Neural cell (in vitro differentiated cells): Measurements from ENCODE around the gene HRH1. TPM values are rescaled to one million over a fixed set of nuclear protein-coding genes. Genes with fewer than 3 reads are reported as not detected.

Source experiments
- H2AFZ ChIP-seq: fragments of 200-600, 300-800 bp; sonication (generic), shearing (Covaris generic); 2 replicates; pipeline ENCODE4 v1.6.0; 2014; ENCODE audit warnings: low read depth, mild to moderate bottlenecking, antibody characterized with exemption, low read length, moderate library complexity
- H3F3A ChIP-seq: fragments of 200-600 bp; shearing (Covaris generic); 2 replicates; pipeline ENCODE4 v1.6.1; 2016; ENCODE audit warnings: mild to moderate bottlenecking, moderate library complexity, mixed read lengths, antibody characterized with exemption, low read length; ENCODE audit not compliant: insufficient read depth, poor library complexity, severe bottlenecking
- H3K27ac ChIP-seq: fragments of 200-600, 300-800 bp; sonication (generic), shearing (Covaris generic); 2 replicates; pipeline ENCODE4 v1.5.1; 2014; ENCODE audit warnings: mild to moderate bottlenecking, low read length, moderate library complexity
- H3K27me3 ChIP-seq: fragments of 300-800, 200-600 bp; sonication (generic), shearing (Covaris generic); 2 replicates; pipeline ENCODE4 v1.6.0; 2014; ENCODE audit warnings: mild to moderate bottlenecking, low read depth, low read length, moderate library complexity; ENCODE audit not compliant: insufficient read depth
- H3K36me3 ChIP-seq: fragments of 300-800, 200-600 bp; sonication (generic), shearing (Covaris generic); 2 replicates; pipeline ENCODE4 v1.5.1; 2014; ENCODE audit warnings: mild to moderate bottlenecking, antibody characterized with exemption, low read length, moderate library complexity; ENCODE audit not compliant: insufficient read depth
- H3K4me2 ChIP-seq: fragments of 300-800, 200-600 bp; sonication (generic), shearing (Covaris generic); 2 replicates; pipeline ENCODE4 v1.6.0; 2014; ENCODE audit warnings: mild to moderate bottlenecking, low read length
- H3K4me3 ChIP-seq: fragments of 300-800, 200-600 bp; sonication (generic), shearing (Covaris generic); 2 replicates; pipeline ENCODE4 v1.5.1; 2014; ENCODE audit warnings: mild to moderate bottlenecking, low read length, moderate library complexity
- H3K79me2 ChIP-seq: fragments of 200-600 bp; shearing (Covaris generic); replicated peaks from 2 replicates; pipeline ENCODE4 v1.6.0; 2014; ENCODE audit warnings: mild to moderate bottlenecking, low read length, moderate library complexity; ENCODE audit not compliant: insufficient read depth
- H3K9ac ChIP-seq: fragments of 300-800, 200-600 bp; sonication (generic), shearing (Covaris generic); 2 replicates; pipeline ENCODE4 v1.6.1; 2016; ENCODE audit warnings: mild to moderate bottlenecking, low read length, mixed read lengths
- H3K9me2 ChIP-seq: fragments of 200-600 bp; shearing (Covaris generic); 2 replicates; pipeline ENCODE4 v1.6.1; 2016; ENCODE audit warnings: mild to moderate bottlenecking, low read length, mixed read lengths; ENCODE audit not compliant: insufficient read depth
- H3K9me3 ChIP-seq: fragments of 200-600, 300-800 bp; sonication (generic), shearing (Covaris generic); 2 replicates; pipeline ENCODE4 v1.6.1; 2016; ENCODE audit warnings: mild to moderate bottlenecking, mixed run types, low read length, moderate library complexity, mixed read lengths
- H4K20me1 ChIP-seq: fragments of 200-600 bp; shearing (Covaris generic); 2 replicates; pipeline ENCODE4 v1.6.1; 2016; ENCODE audit warnings: mild to moderate bottlenecking, mixed run types; ENCODE audit not compliant: insufficient read depth
- CTCF ChIP-seq: fragments of 450-650 bp; IDR thresholded peaks from 2 replicates; pipeline ENCODE4 v1.5.1; 2014; ENCODE audit warnings: antibody characterized with exemption, mild to moderate bottlenecking, moderate library complexity; ENCODE audit not compliant: poor library complexity, severe bottlenecking
- EP300 ChIP-seq: fragments of 450-650 bp; conservative IDR thresholded peaks from 2 replicates; pipeline ENCODE4 v1.6.1; 2014; ENCODE audit warnings: antibody characterized with exemption, mild to moderate bottlenecking, moderate library complexity; ENCODE audit not compliant: poor library complexity, severe bottlenecking
- EZH2 ChIP-seq: fragments of 200-600, 300-800 bp; shearing (Covaris generic), sonication (generic); IDR thresholded peaks from 2 replicates; pipeline ENCODE4 v1.6.1; 2014; ENCODE audit warnings: antibody characterized with exemption, low read length, borderline replicate concordance, mild to moderate bottlenecking; ENCODE audit not compliant: insufficient read depth, poor library complexity, severe bottlenecking
- MXI1 ChIP-seq: fragments of 450-650 bp; conservative IDR thresholded peaks from 2 replicates; pipeline ENCODE4 v1.6.1; 2014; ENCODE audit warnings: antibody characterized with exemption, mild to moderate bottlenecking; ENCODE audit not compliant: poor library complexity, severe bottlenecking
- POLR2AphosphoS5 ChIP-seq: IDR thresholded peaks from 2 replicates; pipeline ENCODE4 v1.6.1; 2012
- RAD21 ChIP-seq: fragments of 450-650 bp; conservative IDR thresholded peaks from 2 replicates; pipeline ENCODE4 v1.6.1; 2014; ENCODE audit warnings: antibody characterized with exemption, mild to moderate bottlenecking, moderate library complexity
- REST ChIP-seq: IDR thresholded peaks from 2 replicates; pipeline ENCODE4 v1.6.1; 2012; ENCODE audit warnings: borderline replicate concordance
- SMC3 ChIP-seq: fragments of 450-650 bp; conservative IDR thresholded peaks from 2 replicates; pipeline ENCODE4 v1.6.1; 2014; ENCODE audit warnings: antibody characterized with exemption, mild to moderate bottlenecking, moderate library complexity; ENCODE audit not compliant: poor library complexity
- TAF1 ChIP-seq: IDR thresholded peaks from 2 replicates; pipeline ENCODE4 v1.6.1; 2012; ENCODE audit warnings: low read depth
- polyA plus RNA-seq: library from polyadenylated mRNA; depleted of rRNA; stranded (reverse); fragments of >200 nt; gene quantifications from 2 replicates; pipeline ENCODE4 v1.2.3, GENCODE V29; 2014

Gene HRH1
- polyA plus RNA-seq, 1 donor from 2014 or later = 0.06 TPM

- no peaks in the 10 kb centered on the region for H4K20me1 ChIP-seq
- H3K9ac ChIP-seq = no peak overlapping the region
- no peak overlapping the region for H3K27ac ChIP-seq
- no peak for TF ChIP-seq TAF1
- TF ChIP-seq EZH2 = no peak
- TF ChIP-seq CTCF = no peak
- no peak for TF ChIP-seq REST
- no peak for TF ChIP-seq EP300
- TF ChIP-seq RAD21 = no peak
- TF ChIP-seq MXI1 = no peak
- no peak for TF ChIP-seq SMC3
- TF ChIP-seq POLR2AphosphoS5 = no peak
- H3K36me3 ChIP-seq = no peaks in the 10 kb centered on the region
- H3K4me2 ChIP-seq = no peak overlapping the region
- no peak overlapping the region for H3K4me3 ChIP-seq
- H3K79me2 ChIP-seq = no peaks in the 10 kb centered on the region
- H3F3A ChIP-seq = no peaks in the 10 kb centered on the region
- no peaks in the 10 kb centered on the region for H3K27me3 ChIP-seq
- no peaks in the 10 kb centered on the region for H3K9me2 ChIP-seq
- H3K9me3 ChIP-seq = no peaks in the 10 kb centered on the region
- H2AFZ ChIP-seq = no peak overlapping the region
These were observed 43.8 kb downstream of the HRH1 start for GRCh38 chr3:11198070-11198469.

- H3K79me2 ChIP-seq = no peaks in the 10 kb centered on the region
- no peaks in the 10 kb centered on the region for H3K27me3 ChIP-seq
- TF ChIP-seq EZH2 (no peak), POLR2AphosphoS5 (no peak)
These were observed 44.2 kb downstream of the HRH1 start for GRCh38 chr3:11198495-11198894.

More at GRCh38 chr3:11198495-11198894, 44.2 kb downstream of the HRH1 start:
- H3K4me3 ChIP-seq = no peak overlapping the region
- H2AFZ ChIP-seq = no peak overlapping the region
- no peaks in the 10 kb centered on the region for H3K36me3 ChIP-seq
- H3K4me2 ChIP-seq = no peak overlapping the region
- H3K9me2 ChIP-seq = no peaks in the 10 kb centered on the region
- no peak overlapping the region for H3K9ac ChIP-seq
- H4K20me1 ChIP-seq = no peaks in the 10 kb centered on the region
- H3K9me3 ChIP-seq = no peaks in the 10 kb centered on the region
- H3K27ac ChIP-seq = no peak overlapping the region
- H3F3A ChIP-seq = no peaks in the 10 kb centered on the region
